ENCODE data around the gene MRPL19. TPM values are rescaled to one million over a fixed set of nuclear protein-coding genes. Genes with fewer than 3 reads are reported as not detected.

Gene MRPL19
- total and polyA plus RNA-seq, 9 donors, result 11.9 to 46.8 (median 32.5) TPM

DNA sequence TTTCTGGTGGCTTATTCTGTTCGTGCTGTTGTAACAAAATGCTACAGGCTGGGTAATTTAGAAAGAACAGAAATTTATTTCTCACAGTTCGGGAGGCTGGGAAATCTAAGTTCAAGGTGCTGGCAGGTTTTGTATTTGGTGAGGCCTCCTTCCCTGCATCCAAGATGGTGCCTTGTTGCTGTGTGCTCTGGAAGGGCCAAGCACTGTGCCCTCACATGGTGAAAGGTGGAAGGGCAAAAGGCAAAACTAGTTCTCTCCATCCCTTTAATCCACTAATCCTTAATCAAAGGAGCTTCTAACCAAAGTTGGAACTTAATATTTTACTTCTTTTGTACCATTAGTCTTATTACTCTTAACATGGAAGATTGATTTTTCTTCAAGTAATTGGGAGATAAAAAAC lies 7.4 kb downstream of the MRPL19 start:
- WGBS, 3 donors, result 94 to 98% (median 96%) methylated on average over 2 of the region's 2 CpGs
- H3K36me3 ChIP-seq, result no peaks in the 10 kb centered on the region
- no peak for DNase-seq
- H3K4me1 ChIP-seq (ENCODE audit: insufficient read depth), result no peaks in the 10 kb centered on the region
- no peak overlapping the region for H3K27ac ChIP-seq
- H3K9me3 ChIP-seq, result peaks cover 0 to 3% of the 10 kb centered on the region in 2 donors
- intact Hi-C loops (cut with DNase I), result no loop called here
- H3K27me3 ChIP-seq, result no peaks in the 10 kb centered on the region
- TF ChIP-seq POLR2A (IDR thresholded peaks at IDR 0.05) (no peak), EP300 (IDR thresholded peaks at IDR 0.05) (no peak)
- TF ChIP-seq, protein P1, sequence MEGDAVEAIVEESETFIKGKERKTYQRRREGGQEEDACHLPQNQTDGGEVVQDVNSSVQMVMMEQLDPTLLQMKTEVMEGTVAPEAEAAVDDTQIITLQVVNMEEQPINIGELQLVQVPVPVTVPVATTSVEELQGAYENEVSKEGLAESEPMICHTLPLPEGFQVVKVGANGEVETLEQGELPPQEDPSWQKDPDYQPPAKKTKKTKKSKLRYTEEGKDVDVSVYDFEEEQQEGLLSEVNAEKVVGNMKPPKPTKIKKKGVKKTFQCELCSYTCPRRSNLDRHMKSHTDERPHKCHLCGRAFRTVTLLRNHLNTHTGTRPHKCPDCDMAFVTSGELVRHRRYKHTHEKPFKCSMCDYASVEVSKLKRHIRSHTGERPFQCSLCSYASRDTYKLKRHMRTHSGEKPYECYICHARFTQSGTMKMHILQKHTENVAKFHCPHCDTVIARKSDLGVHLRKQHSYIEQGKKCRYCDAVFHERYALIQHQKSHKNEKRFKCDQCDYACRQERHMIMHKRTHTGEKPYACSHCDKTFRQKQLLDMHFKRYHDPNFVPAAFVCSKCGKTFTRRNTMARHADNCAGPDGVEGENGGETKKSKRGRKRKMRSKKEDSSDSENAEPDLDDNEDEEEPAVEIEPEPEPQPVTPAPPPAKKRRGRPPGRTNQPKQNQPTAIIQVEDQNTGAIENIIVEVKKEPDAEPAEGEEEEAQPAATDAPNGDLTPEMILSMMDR (IDR thresholded peaks at IDR 0.05), result no peak
- H3K4me3 ChIP-seq, result no peak overlapping the region

DNA sequence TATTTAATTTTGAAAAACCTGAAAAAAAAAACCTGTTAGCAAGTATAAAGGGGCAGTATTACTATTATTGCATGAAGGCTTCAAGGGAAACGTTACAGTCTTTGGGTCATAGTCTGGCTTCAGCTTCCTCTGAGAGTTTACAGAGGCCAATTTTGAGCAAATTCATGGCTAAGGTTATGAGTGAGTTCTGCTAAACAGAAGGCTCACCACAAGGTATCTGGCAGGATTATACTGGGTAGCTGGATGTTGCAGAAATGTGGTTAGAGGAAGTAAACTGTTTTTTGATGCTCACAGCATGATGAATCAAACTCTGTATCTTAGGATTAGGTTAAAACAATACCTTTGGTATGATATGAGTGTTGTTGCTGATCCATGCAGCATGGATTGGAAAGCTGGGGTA lies 9.3 kb downstream of the MRPL19 start:
- DNase-seq, result no peak
- 92 to 96% (median 93%) methylated on average over 1 of the region's 1 CpG for WGBS, 3 donors
- Histone ChIP-seq H3K36me3 (no peaks in the 10 kb centered on the region), H3K27ac (no peak overlapping the region), H3K9me3 (peaks cover 0 to 3% of the 10 kb centered on the region in 2 donors), H3K27me3 (no peaks in the 10 kb centered on the region), H3K4me3 (no peak overlapping the region), H3K4me1 (ENCODE audit: insufficient read depth) (no peaks in the 10 kb centered on the region)
- no peak for TF ChIP-seq EP300 (IDR thresholded peaks at IDR 0.05)
- TF ChIP-seq, protein P1 (IDR thresholded peaks at IDR 0.05), result no peak
- no peak for TF ChIP-seq POLR2A (IDR thresholded peaks at IDR 0.05)
- intact Hi-C loops (cut with DNase I), result no loop called here

DNA sequence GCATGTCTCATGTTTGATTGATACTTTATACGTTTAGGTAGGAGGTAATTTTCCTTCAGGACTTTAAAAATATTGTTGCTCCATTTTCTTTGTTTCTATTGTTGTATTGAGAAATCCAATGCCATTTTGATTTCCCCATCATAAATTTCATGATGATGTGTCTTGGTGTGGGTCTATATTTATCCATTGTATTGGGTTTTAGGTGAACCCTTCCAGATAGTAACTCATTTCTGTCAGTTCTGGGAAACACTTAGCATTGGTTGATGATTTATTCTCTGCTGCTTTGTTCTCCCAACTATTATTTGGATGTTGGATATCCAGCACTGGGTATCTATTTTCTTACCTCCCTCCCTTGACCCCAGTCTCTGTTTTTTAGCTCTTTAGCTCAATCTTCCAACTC lies 10.0 kb downstream of the MRPL19 start:
- 84 to 90% (median 85%) methylated on average over 1 of the region's 1 CpG for WGBS, 3 donors
- H3K36me3 ChIP-seq, result no peaks in the 10 kb centered on the region
- no peak overlapping the region for H3K4me3 ChIP-seq
- no peak for DNase-seq
- no peaks in the 10 kb centered on the region for H3K27me3 ChIP-seq
- TF ChIP-seq, protein P1 (IDR thresholded peaks at IDR 0.05), result no peak
- no peak for TF ChIP-seq EP300 (IDR thresholded peaks at IDR 0.05)
- no peak for TF ChIP-seq POLR2A (IDR thresholded peaks at IDR 0.05)
- H3K27ac ChIP-seq, result no peak overlapping the region
- no peaks in the 10 kb centered on the region for H3K4me1 ChIP-seq (ENCODE audit: insufficient read depth)
- peaks cover 0 to 3% of the 10 kb centered on the region in 2 donors for H3K9me3 ChIP-seq
- intact Hi-C loops (cut with DNase I), result no loop called here

GRCh38 chr2:75657798-75658197 lies 11.2 kb downstream of the MRPL19 start:
- Histone ChIP-seq H3K27me3 (no peaks in the 10 kb centered on the region), H3K4me3 (no peak overlapping the region), H3K4me1 (ENCODE audit: insufficient read depth) (no peaks in the 10 kb centered on the region), H3K9me3 (peaks cover 0 to 3% of the 10 kb centered on the region in 2 donors), H3K36me3 (no peaks in the 10 kb centered on the region), H3K27ac (no peak overlapping the region)
- no peak for DNase-seq
- TF ChIP-seq, protein P1 (IDR thresholded peaks at IDR 0.05), result no peak
- TF ChIP-seq POLR2A (IDR thresholded peaks at IDR 0.05) (no peak), EP300 (IDR thresholded peaks at IDR 0.05) (no peak)
- intact Hi-C loops (cut with DNase I), result no loop called here

- Histone ChIP-seq H3K4me3 (no peak overlapping the region), H3K27me3 (no peaks in the 10 kb centered on the region), H3K27ac (no peak overlapping the region), H3K36me3 (no peaks in the 10 kb centered on the region), H3K4me1 (ENCODE audit: insufficient read depth) (no peaks in the 10 kb centered on the region), H3K9me3 (no peaks in the 10 kb centered on the region)
- DNase-seq, result no peak
- intact Hi-C loops (cut with DNase I), result no loop called here
- TF ChIP-seq EP300 (IDR thresholded peaks at IDR 0.05) (no peak), POLR2A (IDR thresholded peaks at IDR 0.05) (no peak)
- TF ChIP-seq, protein P1 (IDR thresholded peaks at IDR 0.05), result no peak
- 79 to 87% (median 87%) methylated on average over 6 of the region's 6 CpGs for WGBS, 3 donors
Measured at GRCh38 chr2:75666911-75667310, 20.3 kb downstream of the MRPL19 start.

Measured in ovary (tissue), 9 donors.